ENCODE data around the gene TCP11L2.

DNA sequence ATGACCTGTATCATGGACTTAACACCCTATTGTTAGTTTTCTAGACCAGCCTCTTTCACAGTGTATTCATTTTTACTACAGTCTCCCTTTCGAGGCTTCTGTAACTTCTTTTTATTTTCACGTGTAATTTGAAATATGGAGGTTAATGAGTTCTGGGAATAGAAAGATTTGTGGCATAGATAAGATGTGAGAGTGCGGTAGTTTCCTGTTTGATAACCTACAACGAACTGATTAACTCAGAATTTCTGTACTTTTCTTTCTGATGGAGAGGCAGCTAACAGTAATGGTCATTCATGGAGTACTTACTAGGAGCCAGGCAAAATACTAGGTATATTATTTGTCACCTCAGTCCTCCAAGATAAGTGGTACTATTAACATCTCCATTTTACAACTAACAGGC is 76.3 kb downstream of the TCP11L2 start:
- TF ChIP-seq, protein P1, sequence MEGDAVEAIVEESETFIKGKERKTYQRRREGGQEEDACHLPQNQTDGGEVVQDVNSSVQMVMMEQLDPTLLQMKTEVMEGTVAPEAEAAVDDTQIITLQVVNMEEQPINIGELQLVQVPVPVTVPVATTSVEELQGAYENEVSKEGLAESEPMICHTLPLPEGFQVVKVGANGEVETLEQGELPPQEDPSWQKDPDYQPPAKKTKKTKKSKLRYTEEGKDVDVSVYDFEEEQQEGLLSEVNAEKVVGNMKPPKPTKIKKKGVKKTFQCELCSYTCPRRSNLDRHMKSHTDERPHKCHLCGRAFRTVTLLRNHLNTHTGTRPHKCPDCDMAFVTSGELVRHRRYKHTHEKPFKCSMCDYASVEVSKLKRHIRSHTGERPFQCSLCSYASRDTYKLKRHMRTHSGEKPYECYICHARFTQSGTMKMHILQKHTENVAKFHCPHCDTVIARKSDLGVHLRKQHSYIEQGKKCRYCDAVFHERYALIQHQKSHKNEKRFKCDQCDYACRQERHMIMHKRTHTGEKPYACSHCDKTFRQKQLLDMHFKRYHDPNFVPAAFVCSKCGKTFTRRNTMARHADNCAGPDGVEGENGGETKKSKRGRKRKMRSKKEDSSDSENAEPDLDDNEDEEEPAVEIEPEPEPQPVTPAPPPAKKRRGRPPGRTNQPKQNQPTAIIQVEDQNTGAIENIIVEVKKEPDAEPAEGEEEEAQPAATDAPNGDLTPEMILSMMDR (conservative IDR thresholded peaks at IDR 0.05; ENCODE audit: low read depth, low read length): no peak
- no peak for TF ChIP-seq POLR2A (IDR thresholded peaks at IDR 0.05; ENCODE audit: low read depth, low read length)
- no peak for TF ChIP-seq RAD21 (IDR thresholded peaks at IDR 0.05; ENCODE audit: low read length)
- no peak for TF ChIP-seq MXI1 (IDR thresholded peaks at IDR 0.05; ENCODE audit: borderline replicate concordance, low read depth, low read length)
- TF ChIP-seq, protein P2, sequence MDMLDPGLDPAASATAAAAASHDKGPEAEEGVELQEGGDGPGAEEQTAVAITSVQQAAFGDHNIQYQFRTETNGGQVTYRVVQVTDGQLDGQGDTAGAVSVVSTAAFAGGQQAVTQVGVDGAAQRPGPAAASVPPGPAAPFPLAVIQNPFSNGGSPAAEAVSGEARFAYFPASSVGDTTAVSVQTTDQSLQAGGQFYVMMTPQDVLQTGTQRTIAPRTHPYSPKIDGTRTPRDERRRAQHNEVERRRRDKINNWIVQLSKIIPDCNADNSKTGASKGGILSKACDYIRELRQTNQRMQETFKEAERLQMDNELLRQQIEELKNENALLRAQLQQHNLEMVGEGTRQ (IDR thresholded peaks at IDR 0.05; ENCODE audit: low read depth, low read length): no peak
- no peak for TF ChIP-seq RCOR1 (IDR thresholded peaks at IDR 0.05; ENCODE audit: insufficient replicate concordance, low read length)
- no peak for TF ChIP-seq RFX5 (IDR thresholded peaks at IDR 0.05; ENCODE audit: low read depth, low read length)
- TF ChIP-seq CEBPB (IDR thresholded peaks at IDR 0.05; ENCODE audit: low read depth, low read length): no peak
- TF ChIP-seq MAFK (IDR thresholded peaks at IDR 0.05; ENCODE audit: low read depth, low read length): no peak
- no peak for TF ChIP-seq FOS (IDR thresholded peaks at IDR 0.05; ENCODE audit: low read depth, low read length)
- no peak for TF ChIP-seq BHLHE40 (IDR thresholded peaks at IDR 0.05; ENCODE audit: low read depth, low read length)
- no peak for TF ChIP-seq SMC3 (IDR thresholded peaks at IDR 0.05; ENCODE audit: low read depth, low read length)
- TF ChIP-seq, protein P3, sequence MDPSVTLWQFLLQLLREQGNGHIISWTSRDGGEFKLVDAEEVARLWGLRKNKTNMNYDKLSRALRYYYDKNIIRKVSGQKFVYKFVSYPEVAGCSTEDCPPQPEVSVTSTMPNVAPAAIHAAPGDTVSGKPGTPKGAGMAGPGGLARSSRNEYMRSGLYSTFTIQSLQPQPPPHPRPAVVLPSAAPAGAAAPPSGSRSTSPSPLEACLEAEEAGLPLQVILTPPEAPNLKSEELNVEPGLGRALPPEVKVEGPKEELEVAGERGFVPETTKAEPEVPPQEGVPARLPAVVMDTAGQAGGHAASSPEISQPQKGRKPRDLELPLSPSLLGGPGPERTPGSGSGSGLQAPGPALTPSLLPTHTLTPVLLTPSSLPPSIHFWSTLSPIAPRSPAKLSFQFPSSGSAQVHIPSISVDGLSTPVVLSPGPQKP (IDR thresholded peaks at IDR 0.05; ENCODE audit: borderline replicate concordance, low read depth, low read length): no peak
- TF ChIP-seq MAZ (IDR thresholded peaks at IDR 0.05; ENCODE audit: borderline replicate concordance, low read depth, low read length): no peak

Data from IMR-90 (cell line).